Activated effector memory CD4-positive, alpha-beta T cell treated with anti-CD3 and anti-CD28 coated beads, Interleukin-2, amount 50 U/mL, for 16 hours (primary cell): ENCODE data around the gene RREB1.

Source experiments
- DNase-seq: peaks from one replicate; pipeline ENCODE4 v3.0.0-alpha.2; 2020

The RREB1 gene

GRCh38 chr6:7100753-7101081, 7.0 kb upstream of the RREB1 start:
- no peak for DNase-seq

- DNase-seq: no peak
Measured at GRCh38 chr6:7101290-7101689, 6.5 kb upstream of the RREB1 start.

DNA sequence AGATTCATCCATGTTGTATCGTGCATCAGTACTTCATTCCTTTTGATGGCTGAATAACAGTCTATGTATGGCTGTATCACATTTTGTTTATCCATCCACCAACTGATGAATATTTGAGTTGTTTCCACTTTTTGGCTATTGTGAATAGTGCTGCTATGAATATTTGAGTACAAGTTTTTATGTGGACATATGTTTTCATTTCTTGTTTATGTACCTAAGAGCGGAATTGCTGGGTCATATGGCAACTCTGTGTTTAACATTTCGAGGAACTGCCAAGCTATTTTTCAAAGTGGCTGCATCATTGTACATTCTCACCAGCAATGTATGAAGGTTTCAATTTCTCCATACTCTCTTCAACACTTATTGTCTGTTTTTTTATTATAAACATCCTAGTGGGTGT, 3.0 kb upstream of the RREB1 start:
- no peak for DNase-seq

DNA sequence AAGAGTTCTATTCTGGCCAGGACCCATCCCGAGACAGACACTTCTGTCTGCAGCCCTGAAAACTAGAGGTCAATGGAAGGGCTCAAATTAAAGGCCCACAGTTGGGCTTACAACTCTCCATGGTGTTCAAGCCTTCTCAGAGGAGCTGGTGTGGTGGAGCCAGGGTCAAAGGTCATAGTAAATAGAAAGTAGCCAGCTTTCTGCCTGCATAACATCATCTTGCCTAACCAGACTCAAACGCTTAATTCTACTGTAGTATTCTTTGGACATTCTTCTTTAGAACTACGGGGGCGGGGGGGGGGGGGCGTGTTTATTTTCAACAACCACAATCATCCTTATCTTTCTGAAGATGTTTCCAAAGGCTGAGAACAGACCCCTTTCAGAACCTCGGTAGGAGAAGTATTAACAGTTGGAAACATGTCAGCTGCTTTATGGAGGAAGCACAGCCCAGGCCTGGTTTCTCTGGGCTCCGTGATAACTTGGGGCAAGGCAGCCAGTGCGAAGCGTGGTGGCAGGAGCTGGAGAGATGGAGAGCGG, 1.5 kb upstream of the RREB1 start:
- no peak for DNase-seq

DNA sequence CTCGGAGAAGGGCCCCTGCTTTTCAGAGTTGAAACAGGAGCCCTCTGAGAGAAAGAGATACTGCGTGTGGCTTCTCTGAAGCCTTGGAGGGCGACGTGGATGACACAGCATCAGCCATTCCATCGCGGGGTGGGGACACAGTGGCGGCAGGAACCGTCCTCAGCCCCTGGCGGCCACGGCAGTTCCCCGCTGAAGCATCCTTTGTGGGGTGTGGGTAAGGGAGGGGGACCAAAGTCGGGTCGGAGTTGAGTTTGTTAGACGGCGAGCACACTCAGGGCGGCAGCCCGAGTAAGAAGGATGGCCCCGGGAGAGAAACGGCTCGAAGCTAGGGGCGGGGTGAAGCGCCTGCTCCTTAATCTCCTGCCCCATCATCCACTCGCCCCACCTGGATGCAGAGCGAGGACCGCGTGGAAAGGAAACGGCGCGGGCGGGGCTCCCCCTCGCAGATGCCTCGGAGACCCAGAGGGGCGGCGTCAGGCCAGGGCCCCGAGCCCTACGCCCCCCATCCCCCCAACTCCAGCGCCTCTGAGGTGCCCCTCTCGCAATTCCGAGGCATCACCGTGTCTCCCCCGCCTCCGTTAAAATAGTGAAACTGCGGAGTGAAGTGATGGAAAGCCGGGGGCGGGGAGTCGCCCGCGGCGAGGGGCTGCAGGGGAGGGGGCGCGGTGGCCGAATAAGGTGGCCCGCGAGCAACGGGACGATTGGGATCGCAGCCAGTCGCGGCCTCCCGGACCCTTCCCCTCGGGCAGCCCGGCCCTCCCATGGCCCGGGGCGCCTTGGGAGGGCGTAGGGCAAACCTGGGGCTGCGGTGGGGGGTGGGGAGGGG, 796 bp upstream of the RREB1 start:
- DNase-seq: peak; percentile 87

DNA sequence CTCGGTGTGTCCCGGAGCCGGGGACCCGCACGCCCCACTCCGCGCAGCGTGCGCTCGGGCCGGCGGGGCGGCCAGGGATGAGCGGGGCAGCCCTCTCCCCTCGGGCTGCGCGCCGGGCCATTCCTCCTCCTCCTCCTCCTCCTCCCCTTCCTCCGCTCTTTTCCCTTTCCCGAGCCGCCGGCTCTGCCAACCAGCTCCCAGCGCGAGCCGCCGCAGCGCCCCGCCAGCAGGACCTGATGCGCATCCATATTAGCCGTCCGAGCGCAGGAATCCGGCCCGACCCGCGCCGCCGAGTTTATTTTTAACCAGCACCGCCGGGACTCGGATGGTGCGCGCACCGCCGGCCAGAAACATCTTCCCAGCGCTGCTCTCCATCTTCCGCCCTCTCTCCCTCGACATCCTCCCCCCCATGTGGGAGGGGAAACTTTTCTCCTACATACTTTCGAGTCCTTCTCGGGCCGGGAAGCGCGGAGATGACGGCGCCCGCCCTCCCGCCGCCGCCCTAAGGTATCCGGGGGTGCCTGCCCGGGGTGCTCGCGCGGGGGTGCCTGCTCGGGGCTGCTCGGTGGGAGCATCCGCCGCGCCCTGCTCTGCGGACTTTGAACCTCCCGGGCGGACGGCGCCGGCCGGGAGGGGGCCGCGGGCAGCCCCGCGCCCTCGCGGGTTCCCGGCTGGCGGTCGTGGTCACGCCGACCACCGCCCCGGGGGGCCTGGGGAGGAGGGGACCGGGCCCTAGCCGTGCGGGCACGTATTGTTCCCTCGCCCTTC, 619 bp downstream of the RREB1 start:
- DNase-seq: peak; percentile 80

DNA sequence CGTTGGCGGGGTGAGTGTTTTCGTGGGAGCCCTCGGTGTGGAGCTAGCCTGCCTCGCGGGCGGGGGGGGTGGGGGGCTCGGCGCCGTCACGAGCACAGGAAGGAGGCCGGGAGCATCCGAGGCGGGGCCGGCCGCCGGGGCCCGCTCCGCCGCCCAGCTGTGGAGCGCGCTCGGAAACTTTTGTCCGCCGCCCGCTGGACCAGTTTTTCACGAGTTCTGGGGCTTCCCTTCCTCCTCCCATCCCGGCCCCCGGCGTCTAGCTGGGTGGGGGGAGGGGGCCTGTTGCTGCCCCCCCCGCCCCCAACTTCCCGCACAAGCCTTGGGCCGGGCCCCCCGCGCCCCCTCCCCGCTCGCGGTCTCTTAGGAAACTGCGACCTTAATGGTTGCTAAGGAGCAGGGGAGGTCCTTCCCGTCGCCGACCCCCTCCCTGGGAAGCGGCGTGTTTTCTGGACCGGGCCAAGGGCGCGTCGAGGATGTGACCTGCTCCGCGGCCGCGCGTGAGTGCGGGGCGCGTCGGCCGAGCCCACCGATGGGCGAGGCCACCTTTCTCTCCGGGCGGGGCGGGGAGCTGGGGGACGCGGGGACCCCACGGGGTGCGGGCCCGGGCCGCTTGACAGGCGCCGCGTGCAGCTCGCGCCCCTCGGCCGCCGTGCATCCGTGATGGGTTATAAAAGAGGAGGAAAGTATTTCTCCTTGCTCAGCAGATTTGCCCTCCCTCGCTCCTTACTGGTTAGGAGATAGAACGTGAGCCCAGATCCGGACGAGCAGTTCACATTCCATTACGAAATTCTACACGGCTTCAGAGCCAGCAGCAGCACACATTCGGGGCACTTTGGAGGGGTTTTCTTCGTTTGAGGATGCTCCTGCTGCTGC, 1.4 kb downstream of the RREB1 start:
- peak; percentile 78 for DNase-seq

- no peak for DNase-seq
Measured at GRCh38 chr6:7110092-7110792, 2.5 kb downstream of the RREB1 start.

- DNase-seq: no peak
Measured at GRCh38 chr6:7111095-7111690, 3.4 kb downstream of the RREB1 start.

GRCh38 chr6:7112171-7112570, 4.4 kb downstream of the RREB1 start:
- DNase-seq: no peak

DNA sequence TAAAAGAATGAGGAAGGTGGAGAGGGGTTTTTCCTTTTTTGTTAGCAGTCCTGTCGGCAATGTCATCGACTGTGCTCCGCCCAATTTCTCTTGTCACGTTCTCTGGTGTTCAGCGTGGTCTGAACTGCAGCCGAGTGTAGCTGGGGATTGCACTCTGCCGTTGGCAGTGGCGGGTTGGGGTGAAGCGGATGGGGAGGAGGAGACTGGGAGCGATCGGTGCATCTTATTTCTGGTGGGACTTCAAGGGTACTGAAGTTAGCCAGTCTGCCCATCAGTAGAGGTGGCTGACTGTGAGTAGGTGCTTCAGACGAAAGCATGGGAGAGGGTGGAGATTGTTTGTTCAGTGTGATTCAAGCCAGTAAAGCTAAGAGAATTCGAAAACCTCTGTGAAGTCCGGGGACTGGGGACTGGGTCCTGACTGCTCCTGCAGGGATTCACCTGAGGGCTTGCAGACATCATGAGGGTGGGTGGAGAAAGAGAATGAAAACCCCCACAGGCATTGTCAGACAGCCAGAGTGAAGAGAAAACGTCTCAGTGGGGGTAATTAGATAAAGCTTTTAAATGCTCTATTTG, 5.1 kb downstream of the RREB1 start:
- DNase-seq: peak; percentile 69

- DNase-seq: no peak
Measured at GRCh38 chr6:7114744-7115458, 7.1 kb downstream of the RREB1 start.

DNA sequence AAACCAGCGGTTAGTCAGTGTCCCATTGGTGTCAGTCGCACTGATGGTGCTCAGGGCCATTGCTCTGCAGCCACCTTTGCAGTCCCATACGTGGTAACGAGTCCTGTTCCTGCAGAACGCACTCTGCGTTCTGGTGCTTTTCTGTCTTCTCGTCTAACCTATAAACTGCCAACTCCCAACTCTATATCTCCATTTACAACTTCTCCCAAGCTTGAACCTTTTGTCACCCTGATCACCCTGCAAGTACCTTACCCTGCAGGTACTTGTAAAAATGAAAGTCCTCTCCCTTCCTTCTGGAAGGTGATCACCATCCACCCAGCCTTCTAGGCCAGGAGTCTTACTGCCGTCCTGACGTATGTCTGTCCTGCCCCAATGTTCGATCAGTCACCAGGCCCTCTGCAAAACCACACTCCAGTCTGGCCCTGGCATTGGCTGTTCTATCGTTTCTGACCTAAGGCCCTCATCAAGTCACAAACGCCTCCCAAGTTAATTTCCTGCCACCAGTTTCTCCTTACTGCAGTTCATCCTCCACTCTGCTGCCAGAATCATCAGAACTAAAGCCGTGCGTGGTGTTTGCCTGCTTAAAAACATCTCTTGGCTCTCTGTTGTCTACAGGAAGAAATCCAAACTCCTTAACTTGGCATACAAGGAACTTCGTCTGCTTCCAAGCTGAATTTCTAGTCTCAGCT, 7.9 kb downstream of the RREB1 start:
- no peak for DNase-seq

DNA sequence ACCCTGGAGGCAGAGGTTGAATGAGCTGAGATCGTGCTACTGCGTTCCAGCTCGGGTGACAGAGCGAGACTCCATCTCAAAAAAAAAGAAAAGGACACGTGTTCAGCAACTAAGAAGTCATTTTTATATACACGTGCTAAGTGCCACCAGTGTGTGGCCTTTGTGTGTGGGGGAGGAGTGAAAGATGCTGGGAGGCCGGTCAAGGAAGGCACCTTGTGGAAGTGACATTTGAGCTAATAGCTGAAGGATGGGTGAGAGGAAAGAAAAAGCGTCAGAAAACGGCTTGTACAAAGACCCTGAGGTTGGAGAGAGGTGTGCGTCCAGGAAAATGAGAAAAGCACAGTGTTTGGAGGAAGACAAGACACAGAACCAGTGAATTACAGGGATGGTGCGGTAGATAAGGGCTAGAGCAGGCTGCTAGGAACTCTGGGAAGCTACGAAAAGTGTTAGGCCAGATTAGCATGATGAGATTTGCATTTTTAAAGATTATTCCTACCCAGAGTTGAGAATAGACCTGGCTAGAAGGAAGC, 11.6 kb downstream of the RREB1 start:
- no peak for DNase-seq

DNA sequence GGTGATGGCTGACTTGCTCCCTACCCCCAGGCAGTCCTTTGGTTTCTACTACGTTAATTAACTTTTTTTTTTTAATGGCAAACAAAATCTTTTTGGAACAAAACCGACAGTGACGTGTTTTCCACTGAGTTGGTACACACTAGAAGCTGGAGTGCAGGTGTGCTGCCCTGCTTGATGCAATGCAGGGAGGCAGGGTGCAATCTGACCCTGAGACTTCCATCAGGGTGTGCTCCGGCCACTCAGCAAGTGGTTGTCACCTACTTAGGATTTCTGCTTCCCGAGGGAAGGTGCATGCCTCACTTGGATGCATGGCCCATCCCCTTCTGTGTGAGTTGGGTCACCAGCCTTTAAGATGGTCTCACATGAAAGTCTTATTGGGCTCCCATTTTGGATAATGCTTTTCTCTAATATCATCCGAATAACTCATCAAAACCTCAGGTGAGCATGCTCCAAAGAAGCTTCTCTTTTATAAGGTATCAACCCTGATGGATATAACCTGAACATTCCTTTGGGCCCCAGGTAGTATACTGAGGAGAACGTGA, 14.0 kb downstream of the RREB1 start:
- DNase-seq: no peak

DNA sequence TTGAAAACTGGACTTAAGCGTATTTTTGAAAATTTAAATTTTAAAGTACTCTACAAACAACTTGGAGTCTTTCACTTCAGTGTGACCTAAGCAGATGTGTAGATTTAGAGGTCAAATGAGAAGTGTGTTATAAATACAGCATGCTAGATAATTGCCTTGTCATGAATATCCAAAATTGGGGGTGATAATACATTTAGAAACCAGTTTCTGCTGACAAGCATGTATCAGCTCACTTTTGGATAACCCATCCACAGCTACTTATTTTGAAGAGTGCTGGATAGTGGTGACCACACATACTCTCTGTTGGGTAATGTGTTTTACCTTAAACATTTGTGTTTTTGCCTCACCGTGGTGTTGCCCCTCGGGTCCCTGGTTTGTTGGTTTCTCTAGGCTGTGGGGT, 14.9 kb downstream of the RREB1 start:
- no peak for DNase-seq

- no peak for DNase-seq
Measured at GRCh38 chr6:7124114-7124513, 16.4 kb downstream of the RREB1 start.

DNA sequence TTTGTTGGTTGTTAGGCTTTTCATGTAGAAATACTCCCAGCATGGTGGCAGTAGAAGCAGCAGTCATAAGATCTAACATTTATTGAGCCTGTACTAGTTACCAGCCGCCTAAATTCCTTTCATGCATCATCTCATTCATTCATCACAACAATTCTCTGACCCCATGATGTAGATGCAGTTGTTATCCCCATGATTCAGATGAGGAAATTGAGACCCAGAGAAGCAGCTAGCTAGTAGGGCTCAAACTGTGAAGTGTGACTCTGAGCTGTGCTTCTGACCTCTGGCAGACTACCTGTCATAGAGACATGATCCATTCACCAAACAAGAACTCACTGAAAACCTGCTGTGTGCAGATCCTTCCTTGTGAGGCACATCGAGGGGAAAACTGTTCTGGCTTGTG, 16.9 kb downstream of the RREB1 start:
- no peak for DNase-seq

GRCh38 chr6:7125290-7125689, 17.5 kb downstream of the RREB1 start:
- no peak for DNase-seq

- DNase-seq: no peak
Measured at GRCh38 chr6:7126754-7127153, 19.0 kb downstream of the RREB1 start.
